ENCODE results near the gene ANKS1B.

Gene ANKS1B

GRCh38 chr12:99528478-99528877 is 456.3 kb downstream of the ANKS1B start:
- no peak overlapping the region for H3K27ac ChIP-seq
- TF ChIP-seq CTCF (conservative IDR thresholded peaks at IDR 0.05), result no peak

- no peak overlapping the region for H3K27ac ChIP-seq
- no peak for TF ChIP-seq CTCF (conservative IDR thresholded peaks at IDR 0.05)
These were observed 460.9 kb downstream of the ANKS1B start for GRCh38 chr12:99523853-99524252.

GRCh38 chr12:99522456-99522855 is 462.3 kb downstream of the ANKS1B start:
- TF ChIP-seq CTCF (conservative IDR thresholded peaks at IDR 0.05), result no peak
- H3K27ac ChIP-seq, result no peak overlapping the region

- no peak for TF ChIP-seq CTCF (conservative IDR thresholded peaks at IDR 0.05)
- no peak overlapping the region for H3K27ac ChIP-seq
These were observed 463.1 kb downstream of the ANKS1B start for GRCh38 chr12:99521664-99522063.

- H3K27ac ChIP-seq, result no peak overlapping the region
- TF ChIP-seq CTCF (conservative IDR thresholded peaks at IDR 0.05), result no peak
These were observed 471.7 kb downstream of the ANKS1B start for GRCh38 chr12:99513066-99513465.

GRCh38 chr12:99505805-99506204 is 478.9 kb downstream of the ANKS1B start:
- no peak for TF ChIP-seq CTCF (conservative IDR thresholded peaks at IDR 0.05)
- no peak overlapping the region for H3K27ac ChIP-seq

- TF ChIP-seq CTCF (conservative IDR thresholded peaks at IDR 0.05), result no peak
- H3K27ac ChIP-seq, result no peak overlapping the region
These were observed 486.0 kb downstream of the ANKS1B start for GRCh38 chr12:99498756-99499155.

GRCh38 chr12:99495799-99496198 is 488.9 kb downstream of the ANKS1B start:
- TF ChIP-seq CTCF (conservative IDR thresholded peaks at IDR 0.05), result no peak
- H3K27ac ChIP-seq, result peak overlapping the region; percentile 20

All from VCaP (cell line).